A673 (cell line): Measurements from ENCODE around the gene LYZL6.
"Not testable (repeated sequence)": the region's sequence is repeated elsewhere in the genome, so short reads cannot be mapped to it uniquely, and the experiment has no call there.

Experiments
- CTCF ChIP-seq: fragments of 300-800, 200-600 bp; sonication (generic); conservative IDR thresholded peaks from 2 replicates; pipeline ENCODE4 v1.5.1; 2017; ENCODE audit warnings: low read depth, mild to moderate bottlenecking, antibody characterized with exemption, low read length, moderate library complexity, mixed read lengths
- EZH2 ChIP-seq: fragments of 200-600 bp; sonication (generic); IDR thresholded peaks from 2 replicates; pipeline ENCODE4 v1.6.1; 2017; ENCODE audit warnings: borderline replicate concordance, low read depth, mild to moderate bottlenecking, mixed read lengths, antibody characterized with exemption, low read length; ENCODE audit not compliant: poor library complexity, severe bottlenecking

GRCh38 chr17:35938492-35938891, 5.0 kb downstream of the LYZL6 start:
- not testable (repeated sequence) for TF ChIP-seq CTCF, EZH2
